Stimulated activated CD8-positive, alpha-beta memory T cell treated with anti-CD3 and anti-CD28 coated beads, Interleukin-7, amount 100 ng/mL, for 4 hours (primary cell): ENCODE data around the gene TMEM217.
A peak's percentile ranks its signal among the peaks of the same experiment; 100 is the strongest.
"Not testable (repeated sequence)": the region's sequence is repeated elsewhere in the genome, so short reads cannot be mapped to it uniquely, and the experiment has no call there.

Experiments
- DNase-seq, 2 donors: peaks; one replicate each; pipeline ENCODE4 v3.0.0-alpha.2; 2020; ENCODE audit warnings: low read depth in 2 of 2

Gene TMEM217

GRCh38 chr6:37218061-37218460, 39.9 kb downstream of the TMEM217 start:
- no peak for DNase-seq

- no peak for DNase-seq
Measured at GRCh38 chr6:37212268-37212667, 45.7 kb downstream of the TMEM217 start.

- DNase-seq = peak; percentile 43 to 77
Measured at GRCh38 chr6:37210313-37210968, 47.5 kb downstream of the TMEM217 start.

GRCh38 chr6:37209461-37210205, 48.3 kb downstream of the TMEM217 start:
- DNase-seq = peak in 1 of 2 donors; percentile 33

- DNase-seq = no peak
Measured at GRCh38 chr6:37208793-37209192, 49.2 kb downstream of the TMEM217 start.

- DNase-seq = peak; percentile 78 to 89
Measured at GRCh38 chr6:37207903-37208456, 50.0 kb downstream of the TMEM217 start.

- DNase-seq = no peak
Measured at GRCh38 chr6:37206622-37207021, 51.3 kb downstream of the TMEM217 start.

GRCh38 chr6:37205997-37206340, 52.0 kb downstream of the TMEM217 start:
- DNase-seq = no peak

GRCh38 chr6:37205175-37205996, 52.6 kb downstream of the TMEM217 start:
- no peak for DNase-seq

GRCh38 chr6:37204014-37204751, 53.8 kb downstream of the TMEM217 start:
- DNase-seq = no peak

- no peak for DNase-seq
Measured at GRCh38 chr6:37202788-37203491, 55.0 kb downstream of the TMEM217 start.

GRCh38 chr6:37201726-37202125, 56.2 kb downstream of the TMEM217 start:
- DNase-seq = no peak

- DNase-seq = no peak
Measured at GRCh38 chr6:37200085-37200484, 57.9 kb downstream of the TMEM217 start.

GRCh38 chr6:37196451-37196850, 61.5 kb downstream of the TMEM217 start:
- not testable (repeated sequence) for DNase-seq

GRCh38 chr6:37194886-37195285, 63.1 kb downstream of the TMEM217 start:
- DNase-seq = not testable (repeated sequence)

- no peak for DNase-seq
Measured at GRCh38 chr6:37192666-37193065, 65.3 kb downstream of the TMEM217 start.

- no peak for DNase-seq
Measured at GRCh38 chr6:37190159-37190535, 67.8 kb downstream of the TMEM217 start.

GRCh38 chr6:37188962-37189510, 68.9 kb downstream of the TMEM217 start:
- DNase-seq = no peak

GRCh38 chr6:37187321-37188022, 70.5 kb downstream of the TMEM217 start:
- DNase-seq = no peak
